GM12892 (cell line): Measurements from ENCODE around the gene OR52W1.
"Not testable (repeated sequence)": the region's sequence is repeated elsewhere in the genome, so short reads cannot be mapped to it uniquely, and the experiment has no call there.

Experiments
- DNase-seq: peaks from one replicate; pipeline ENCODE4 v3.0.0; 2011; ENCODE audit not compliant: insufficient read length
- FAIRE-seq: peaks from 2 replicates; lab custom pipeline; 2011; peaks lifted over from hg19 to GRCh38; lab: Jason Lieb, UNC
- POLR2A ChIP-seq: IDR thresholded peaks from 2 replicates; pipeline ENCODE4 v1.6.1; 2011; ENCODE audit warnings: low read depth, low read length, control low read depth
- POLR2AphosphoS5 ChIP-seq: IDR thresholded peaks from 2 replicates; pipeline ENCODE4 v1.6.1; 2011; ENCODE audit warnings: low read depth, low read length, control low read depth
- TAF1 ChIP-seq: IDR thresholded peaks from 2 replicates; pipeline ENCODE4 v1.6.1; 2011; ENCODE audit warnings: low read depth, mild to moderate bottlenecking, control low read depth, low read length, borderline replicate concordance

Gene OR52W1

GRCh38 chr11:6240139-6240538, 41.1 kb downstream of the OR52W1 start:
- FAIRE-seq: no peak

GRCh38 chr11:6240781-6241180, 41.8 kb downstream of the OR52W1 start:
- FAIRE-seq (no peak), DNase-seq (no peak)
- TF ChIP-seq POLR2A (no peak), TAF1 (no peak), POLR2AphosphoS5 (no peak)

More at GRCh38 chr11:6240139-6240538, 41.1 kb downstream of the OR52W1 start:
- DNase-seq: no peak
- no peak for TF ChIP-seq TAF1

- no peak for FAIRE-seq
- no peak for TF ChIP-seq POLR2A
- TF ChIP-seq POLR2AphosphoS5: no peak
- no peak for TF ChIP-seq TAF1
- no peak for DNase-seq
These were observed 42.3 kb downstream of the OR52W1 start for GRCh38 chr11:6241316-6241715.

- TF ChIP-seq POLR2A: no peak
- TF ChIP-seq POLR2AphosphoS5: no peak
- TF ChIP-seq TAF1: no peak
- DNase-seq (no peak), FAIRE-seq (no peak)
These were observed 46.5 kb downstream of the OR52W1 start for GRCh38 chr11:6245536-6245935.

GRCh38 chr11:6248248-6248647, 49.2 kb downstream of the OR52W1 start:
- TF ChIP-seq POLR2A (no peak), TAF1 (no peak), POLR2AphosphoS5 (no peak)
- no peak for FAIRE-seq
- no peak for DNase-seq

- not testable (repeated sequence) for FAIRE-seq, DNase-seq
These were observed 49.9 kb downstream of the OR52W1 start for GRCh38 chr11:6248897-6249296.
